Activated effector memory CD4-positive, alpha-beta T cell treated with Interleukin-2 at 50 U/mL for 16 hours (primary cell): ENCODE measurements around the gene COQ6.
"Not testable (repeated sequence)": the region's sequence is repeated elsewhere in the genome, so short reads cannot be mapped to it uniquely, and the experiment has no call there.

Experiments used
- DNase-seq: peaks from one replicate; pipeline ENCODE4 v3.0.0-alpha.2; 2020

COQ6 gene

DNA sequence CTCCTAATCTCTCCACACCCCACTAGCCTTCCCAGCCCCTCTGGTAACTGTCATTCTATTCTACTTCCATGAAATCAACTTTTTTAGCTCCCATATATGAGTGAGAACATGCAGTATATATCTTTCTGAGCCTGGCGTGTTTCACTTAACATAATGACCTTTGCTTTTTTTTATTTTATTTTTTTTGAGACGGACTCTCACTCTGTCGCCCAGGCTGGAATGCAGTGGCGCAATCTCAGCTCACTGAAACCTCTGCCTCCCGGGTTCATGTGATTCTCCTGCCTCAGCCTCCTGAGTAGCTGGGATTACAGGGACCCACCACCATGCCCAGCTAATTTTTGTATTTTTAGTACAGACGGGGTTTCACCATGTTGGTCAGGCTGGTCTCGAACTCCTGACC, 38.6 kb downstream of the COQ6 start:
- DNase-seq = not testable (repeated sequence)

DNA sequence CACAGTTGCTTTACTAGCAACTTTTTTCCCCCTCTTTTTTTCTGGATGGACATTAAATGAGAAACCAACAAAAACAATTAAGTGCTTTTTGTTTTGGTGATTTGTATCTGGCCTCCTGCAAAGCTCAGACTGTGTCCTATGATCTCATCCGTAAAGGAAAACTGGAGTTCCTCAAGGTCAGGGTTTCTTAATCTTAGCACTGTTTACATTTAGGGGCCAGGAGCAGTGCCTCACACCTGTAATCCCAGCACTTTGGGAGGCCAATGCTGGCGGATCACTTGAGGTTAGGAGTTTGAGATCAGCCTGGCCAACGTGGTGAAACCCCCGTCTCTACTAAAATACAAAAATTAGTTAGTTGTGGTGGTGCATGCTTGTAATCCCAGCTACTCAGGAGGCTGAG, 41.0 kb downstream of the COQ6 start:
- no peak for DNase-seq

GRCh38 chr14:73994926-73995325, 44.8 kb downstream of the COQ6 start:
- not testable (repeated sequence) for DNase-seq

GRCh38 chr14:73995977-73996378, 45.9 kb downstream of the COQ6 start:
- DNase-seq = no peak

DNA sequence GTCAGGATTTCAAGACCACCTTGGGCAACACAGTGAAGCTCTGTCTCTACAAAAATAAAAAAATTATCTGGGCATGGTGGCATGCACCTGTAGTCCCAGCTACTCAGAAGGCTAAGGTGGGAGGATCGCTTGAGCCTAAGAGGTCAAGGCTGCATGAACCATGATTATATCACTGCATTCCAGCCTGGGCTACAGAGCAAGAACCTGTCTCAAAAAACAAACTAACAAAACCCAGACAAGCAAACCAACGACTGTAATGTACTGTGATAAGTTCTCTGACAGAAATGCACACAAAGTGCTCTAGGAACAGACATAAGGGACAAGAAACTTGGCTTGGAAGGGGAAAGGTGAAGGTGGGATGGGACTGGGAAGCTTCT, 46.6 kb downstream of the COQ6 start:
- no peak for DNase-seq

- DNase-seq = no peak
Measured at GRCh38 chr14:73997108-73997943, 47.2 kb downstream of the COQ6 start.

GRCh38 chr14:73997944-73998447, 47.9 kb downstream of the COQ6 start:
- no peak for DNase-seq

DNA sequence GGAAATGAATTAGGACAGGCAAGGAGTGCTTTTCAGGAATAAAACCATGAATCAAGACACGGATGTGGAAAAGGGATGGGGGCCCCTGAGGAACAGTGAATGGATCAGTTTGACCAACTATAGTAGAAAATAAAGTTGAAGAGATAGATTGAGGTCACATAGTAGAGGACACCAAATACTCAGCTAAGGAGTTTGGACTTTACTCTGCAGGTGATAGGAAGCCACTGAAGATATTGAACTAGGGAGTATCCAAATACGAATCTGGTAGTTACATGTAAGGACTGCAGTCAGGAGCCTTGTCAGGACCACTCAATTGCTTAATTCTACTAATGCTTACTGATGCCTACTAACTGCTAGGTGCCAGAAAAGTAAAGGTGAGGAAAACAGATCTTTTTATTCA, 48.6 kb downstream of the COQ6 start:
- DNase-seq = no peak

- DNase-seq = not testable (repeated sequence)
Measured at GRCh38 chr14:74005664-74006063, 55.6 kb downstream of the COQ6 start.

GRCh38 chr14:74008843-74009499, 58.9 kb downstream of the COQ6 start:
- DNase-seq = no peak
